ENCODE measurements around the gene USO1. TPM values are rescaled to one million over a fixed set of nuclear protein-coding genes. Genes with fewer than 3 reads are reported as not detected.

Gene USO1
- total RNA-seq, 1 donor from 2014 or later: 64.2 TPM

DNA sequence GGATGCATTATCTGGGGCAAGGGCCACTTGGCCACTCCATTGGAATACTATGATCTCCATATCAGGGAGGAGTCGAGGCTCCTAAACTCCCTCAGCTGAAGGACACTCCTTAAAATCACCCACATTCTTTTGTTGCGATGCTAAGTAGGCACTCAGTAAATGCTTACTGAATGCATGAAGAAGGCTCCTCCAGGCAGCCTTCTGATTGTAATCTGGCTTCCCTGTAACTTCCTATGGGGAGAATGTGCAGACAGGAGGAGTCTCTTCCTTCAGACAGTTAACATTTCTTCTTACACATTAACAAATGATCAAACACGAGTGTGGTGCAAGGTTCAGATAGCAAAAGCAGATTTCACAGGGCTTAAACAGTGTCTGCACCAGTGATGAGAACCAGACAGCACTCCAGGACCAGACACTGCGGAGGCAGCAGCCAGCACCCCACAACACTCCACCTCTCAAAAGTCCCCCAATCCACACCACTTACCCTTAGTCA lies 21.4 kb upstream of the USO1 start:
- TF ChIP-seq, protein P1, sequence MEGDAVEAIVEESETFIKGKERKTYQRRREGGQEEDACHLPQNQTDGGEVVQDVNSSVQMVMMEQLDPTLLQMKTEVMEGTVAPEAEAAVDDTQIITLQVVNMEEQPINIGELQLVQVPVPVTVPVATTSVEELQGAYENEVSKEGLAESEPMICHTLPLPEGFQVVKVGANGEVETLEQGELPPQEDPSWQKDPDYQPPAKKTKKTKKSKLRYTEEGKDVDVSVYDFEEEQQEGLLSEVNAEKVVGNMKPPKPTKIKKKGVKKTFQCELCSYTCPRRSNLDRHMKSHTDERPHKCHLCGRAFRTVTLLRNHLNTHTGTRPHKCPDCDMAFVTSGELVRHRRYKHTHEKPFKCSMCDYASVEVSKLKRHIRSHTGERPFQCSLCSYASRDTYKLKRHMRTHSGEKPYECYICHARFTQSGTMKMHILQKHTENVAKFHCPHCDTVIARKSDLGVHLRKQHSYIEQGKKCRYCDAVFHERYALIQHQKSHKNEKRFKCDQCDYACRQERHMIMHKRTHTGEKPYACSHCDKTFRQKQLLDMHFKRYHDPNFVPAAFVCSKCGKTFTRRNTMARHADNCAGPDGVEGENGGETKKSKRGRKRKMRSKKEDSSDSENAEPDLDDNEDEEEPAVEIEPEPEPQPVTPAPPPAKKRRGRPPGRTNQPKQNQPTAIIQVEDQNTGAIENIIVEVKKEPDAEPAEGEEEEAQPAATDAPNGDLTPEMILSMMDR (IDR thresholded peaks at IDR 0.05): no peak
- Histone ChIP-seq H3K36me3 (no peaks in the 10 kb centered on the region), H3K4me1 (peaks cover 4% of the 10 kb centered on the region), H3K4me3 (no peak overlapping the region), H3K27ac (no peak overlapping the region), H3K27me3 (no peaks in the 10 kb centered on the region), H3K9me3 (no peaks in the 10 kb centered on the region)
- intact Hi-C loops (cut with DNase I): no loop called here
- ATAC-seq (no peak), DNase-seq (no peak)

DNA sequence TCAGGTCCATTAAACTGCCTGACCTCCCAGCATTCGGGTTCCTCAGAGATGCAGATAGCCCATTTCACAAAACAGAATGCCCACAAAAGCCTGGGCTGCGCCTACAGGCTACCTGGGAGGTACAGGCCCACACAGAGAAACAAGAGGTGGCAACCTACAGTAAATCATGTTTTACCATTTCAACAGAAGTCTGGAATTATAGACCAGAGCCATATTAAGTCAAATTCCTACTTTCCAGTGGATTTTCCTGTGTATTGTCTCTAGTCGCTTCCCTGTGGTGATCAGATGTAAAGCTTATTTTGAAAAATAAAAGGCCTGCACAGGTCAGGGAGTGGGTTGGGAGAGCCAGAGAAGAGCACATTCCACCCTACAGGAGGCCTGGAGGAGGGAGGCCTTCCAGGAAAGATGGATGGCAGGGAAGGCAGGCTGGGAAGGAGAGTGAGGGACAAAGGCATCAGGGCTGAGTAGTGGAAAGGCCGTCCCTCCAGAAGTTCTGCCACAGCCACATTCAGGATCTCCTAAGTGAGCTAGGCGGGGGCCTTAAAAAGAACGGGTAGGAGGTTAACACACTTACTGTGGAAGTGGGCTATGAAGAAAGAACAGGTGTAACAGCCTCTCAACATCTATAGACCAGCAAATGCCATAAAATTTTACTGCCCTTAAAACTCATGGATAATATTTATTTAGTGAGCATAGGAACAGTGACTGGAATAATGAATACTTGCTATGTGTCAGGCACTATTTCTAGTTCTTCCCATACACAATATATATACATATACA lies 19.0 kb upstream of the USO1 start:
- DNase-seq: no peak
- H3K9me3 ChIP-seq: no peaks in the 10 kb centered on the region
- no peak overlapping the region for H3K27ac ChIP-seq
- H3K27me3 ChIP-seq: no peaks in the 10 kb centered on the region
- TF ChIP-seq, protein P1 (IDR thresholded peaks at IDR 0.05): no peak
- no peak for ATAC-seq
- H3K4me3 ChIP-seq: no peak overlapping the region
- H3K4me1 ChIP-seq: no peaks in the 10 kb centered on the region
- intact Hi-C loops (cut with DNase I): no loop called here
- no peaks in the 10 kb centered on the region for H3K36me3 ChIP-seq

DNA sequence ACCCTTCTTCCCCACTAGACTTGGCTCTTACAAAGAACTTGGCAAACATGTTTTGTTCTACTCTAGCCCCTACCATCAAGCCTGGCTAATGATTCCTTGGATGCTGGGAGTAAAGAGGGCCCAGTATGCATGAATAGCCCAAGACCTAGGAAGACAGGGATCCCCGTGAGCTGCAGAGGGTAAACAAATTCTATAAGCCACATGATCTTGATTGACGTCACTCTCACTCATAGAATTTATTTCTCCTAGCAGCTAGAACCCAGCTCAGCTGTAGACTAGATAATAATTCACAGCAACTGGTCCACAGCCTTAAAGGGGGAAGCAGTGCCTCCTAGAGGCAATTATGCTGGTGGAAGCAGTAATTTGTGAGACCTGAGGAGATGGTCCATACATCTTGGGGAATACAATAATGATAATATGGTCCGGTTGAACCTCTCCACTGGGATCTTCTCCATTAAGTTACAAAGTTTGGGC lies 16.1 kb upstream of the USO1 start:
- DNase-seq (no peak), ATAC-seq (peak; percentile 84)
- H3K27me3 ChIP-seq: no peaks in the 10 kb centered on the region
- H3K9me3 ChIP-seq: no peaks in the 10 kb centered on the region
- no peaks in the 10 kb centered on the region for H3K4me1 ChIP-seq
- intact Hi-C loops (cut with DNase I): no loop called here
- no peak overlapping the region for H3K4me3 ChIP-seq
- H3K36me3 ChIP-seq: no peaks in the 10 kb centered on the region
- TF ChIP-seq, protein P1 (IDR thresholded peaks at IDR 0.05): peak; percentile 49
- no peak overlapping the region for H3K27ac ChIP-seq

DNA sequence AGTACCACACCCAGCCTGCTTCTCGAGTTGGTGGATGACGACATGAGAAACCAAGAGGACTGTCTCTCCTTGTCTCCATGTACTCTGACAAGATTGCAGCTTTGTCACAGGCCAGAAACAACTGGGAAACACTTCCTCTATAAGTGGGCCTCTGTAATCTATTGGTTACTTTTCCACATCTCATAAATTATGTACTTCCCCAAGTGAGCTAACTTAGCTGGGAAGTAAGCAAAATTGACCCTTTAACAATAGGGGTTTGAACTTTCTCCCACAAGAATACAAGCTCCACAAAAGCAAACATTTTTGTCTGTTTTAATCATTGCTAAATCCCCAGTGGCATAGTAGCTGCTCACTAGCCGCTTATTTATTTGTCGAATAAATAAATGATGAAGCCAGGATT lies 14.1 kb upstream of the USO1 start:
- Histone ChIP-seq H3K4me3 (no peak overlapping the region), H3K4me1 (no peaks in the 10 kb centered on the region), H3K9me3 (no peaks in the 10 kb centered on the region), H3K27ac (no peak overlapping the region), H3K36me3 (no peaks in the 10 kb centered on the region), H3K27me3 (no peaks in the 10 kb centered on the region)
- intact Hi-C loops (cut with DNase I): no loop called here
- TF ChIP-seq, protein P1 (IDR thresholded peaks at IDR 0.05): no peak
- ATAC-seq (peak; percentile 72), DNase-seq (no peak)

DNA sequence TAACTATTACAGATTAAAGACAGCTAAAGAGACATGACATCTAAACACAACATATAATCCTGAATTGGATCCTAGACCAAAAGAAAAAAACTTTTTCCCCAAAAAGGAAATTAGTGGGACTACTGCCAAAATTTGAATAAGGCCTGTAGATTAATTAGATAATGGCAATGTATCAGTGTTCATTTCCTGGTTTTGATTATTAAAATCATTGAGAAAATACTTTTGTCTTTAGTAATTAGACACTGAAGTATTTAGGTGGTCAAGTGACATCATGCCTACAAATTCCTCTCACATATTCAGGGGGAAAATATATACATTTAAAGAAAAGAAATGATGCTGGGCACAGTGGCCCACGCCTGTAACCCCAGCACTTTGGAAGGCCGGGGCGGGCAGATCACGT lies 10.4 kb upstream of the USO1 start:
- intact Hi-C loops (cut with DNase I): no loop called here
- Histone ChIP-seq H3K4me1 (no peaks in the 10 kb centered on the region), H3K27me3 (no peaks in the 10 kb centered on the region), H3K27ac (no peak overlapping the region), H3K36me3 (no peaks in the 10 kb centered on the region), H3K4me3 (no peak overlapping the region), H3K9me3 (no peaks in the 10 kb centered on the region)
- no peak for DNase-seq
- ATAC-seq: no peak
- TF ChIP-seq, protein P1 (IDR thresholded peaks at IDR 0.05): no peak
